Globus pallidus (tissue), 1 donor: ENCODE data around the gene CHST5.
"Not testable (repeated sequence)": the region's sequence is repeated elsewhere in the genome, so short reads cannot be mapped to it uniquely, and the experiment has no call there.

ENCODE experiments used
- DNase-seq: peaks from one replicate; pipeline ENCODE4 v3.0.0-alpha.2; 2015; ENCODE audit warnings: low spot score

CHST5 gene

GRCh38 chr16:75550211-75550662 lies 14.3 kb upstream of the CHST5 start:
- DNase-seq = peak; percentile 86

- not testable (repeated sequence) for DNase-seq
Observed at GRCh38 chr16:75548456-75548855, 12.5 kb upstream of the CHST5 start.

DNA sequence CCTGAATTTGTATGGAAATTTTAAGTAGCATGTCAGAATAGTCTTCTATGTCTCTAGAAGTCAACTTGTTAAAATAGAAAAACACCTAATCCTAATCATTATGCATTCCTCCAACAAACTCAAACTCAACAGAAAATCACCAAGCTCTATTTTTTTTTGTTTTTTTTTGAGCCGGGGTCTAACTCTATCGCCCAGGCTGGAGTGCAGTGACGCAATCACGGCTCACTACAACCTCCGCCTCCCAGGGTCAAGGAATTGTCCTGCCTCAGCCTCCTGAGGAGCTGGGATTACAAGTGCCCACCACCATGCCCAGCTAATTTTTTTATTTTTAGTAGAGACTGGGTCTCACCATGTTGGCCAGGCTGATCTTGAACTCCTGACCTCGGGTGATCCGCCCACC lies 10.4 kb upstream of the CHST5 start:
- no peak for DNase-seq

DNA sequence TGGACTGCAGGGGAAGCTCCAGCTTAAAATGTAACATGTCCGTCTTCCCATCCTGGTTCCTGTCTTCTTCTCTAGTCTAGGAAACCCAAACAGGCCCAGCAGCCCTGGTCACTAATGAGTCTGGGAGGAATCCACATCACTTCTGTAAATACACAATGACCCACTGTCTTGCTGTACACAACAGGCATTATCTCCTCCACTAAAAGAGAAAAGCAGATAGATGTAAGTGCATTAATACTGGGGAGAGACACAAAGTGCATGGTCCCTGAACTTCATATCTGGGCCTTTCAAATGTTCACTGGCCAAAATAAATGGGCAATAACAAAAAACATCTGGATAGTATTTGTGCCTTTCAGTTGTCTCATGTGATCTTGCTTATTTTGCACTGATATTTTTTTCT lies 10.0 kb upstream of the CHST5 start:
- peak; percentile 66 for DNase-seq

GRCh38 chr16:75542462-75542861 lies 6.6 kb upstream of the CHST5 start:
- DNase-seq = not testable (repeated sequence)

DNA sequence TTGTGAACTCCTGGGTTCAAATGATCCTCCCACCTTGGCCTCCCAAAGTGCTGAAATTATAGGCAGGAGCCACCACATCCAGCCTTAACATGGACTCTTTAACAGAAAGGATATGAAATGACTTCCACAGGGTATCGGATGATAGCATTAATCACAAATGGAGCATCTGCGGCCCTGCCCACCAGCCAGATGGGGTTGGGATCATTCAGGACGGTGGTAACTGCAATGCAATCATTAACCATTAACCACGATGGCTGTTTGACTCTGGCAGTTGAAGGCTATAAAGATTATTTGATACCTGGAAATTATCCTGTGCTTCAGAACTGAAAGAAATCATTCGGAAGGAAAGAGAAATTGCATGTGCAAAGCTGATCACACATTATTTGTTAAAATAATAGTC lies 5.3 kb upstream of the CHST5 start:
- no peak for DNase-seq

DNA sequence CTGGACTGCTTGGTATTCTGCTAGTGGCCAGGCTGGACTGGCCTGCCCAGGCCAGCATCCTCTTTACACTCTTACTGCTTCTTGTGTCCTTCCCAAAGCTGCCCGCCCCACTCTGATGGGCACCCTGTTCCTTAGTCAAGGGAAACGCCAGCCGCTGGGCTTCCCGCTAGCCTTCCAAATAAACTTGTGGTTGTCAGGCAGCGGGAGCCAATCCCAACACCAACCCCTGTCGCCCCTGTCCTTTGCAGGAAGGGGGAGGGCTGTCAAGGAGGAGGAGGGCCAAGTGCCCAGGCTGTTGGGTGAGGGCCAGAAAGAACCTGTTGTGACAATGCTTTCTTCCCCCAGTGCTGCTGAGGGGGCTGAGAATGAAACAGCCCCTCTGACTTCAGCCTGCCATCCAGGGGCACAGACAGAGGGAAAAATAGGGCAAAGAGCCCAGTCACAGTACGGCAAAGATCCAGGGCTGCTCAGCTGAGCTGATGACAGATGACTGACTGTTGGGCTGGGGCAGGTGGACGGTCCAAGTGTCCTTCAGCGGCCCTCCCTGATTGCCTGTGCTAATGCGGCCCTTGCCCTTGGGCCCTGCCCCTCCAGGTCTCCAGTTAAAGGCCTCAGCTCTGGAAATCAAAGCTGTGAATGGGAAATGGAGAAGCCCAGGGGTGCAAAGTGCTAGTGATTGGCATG lies 3.1 kb upstream of the CHST5 start:
- peak; percentile 50 for DNase-seq

DNA sequence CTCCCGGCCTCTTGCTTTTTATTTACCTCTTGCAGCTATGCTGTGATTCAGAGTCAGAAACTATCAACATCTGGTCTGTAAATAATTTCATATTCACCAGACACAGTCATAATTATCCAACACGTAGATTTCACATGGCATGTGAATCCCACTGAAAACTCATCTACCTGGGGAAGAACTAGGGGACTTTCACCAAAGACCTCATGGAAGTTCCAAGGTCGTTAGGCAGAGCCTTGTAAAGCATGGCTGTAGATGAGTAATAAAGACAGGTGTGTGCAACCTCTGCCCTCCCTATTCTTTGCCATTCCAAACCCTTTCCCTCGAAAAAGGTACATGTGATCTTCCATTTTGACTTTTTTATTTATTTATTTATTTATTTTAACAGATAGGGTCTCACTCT lies 1.9 kb upstream of the CHST5 start:
- no peak for DNase-seq

DNA sequence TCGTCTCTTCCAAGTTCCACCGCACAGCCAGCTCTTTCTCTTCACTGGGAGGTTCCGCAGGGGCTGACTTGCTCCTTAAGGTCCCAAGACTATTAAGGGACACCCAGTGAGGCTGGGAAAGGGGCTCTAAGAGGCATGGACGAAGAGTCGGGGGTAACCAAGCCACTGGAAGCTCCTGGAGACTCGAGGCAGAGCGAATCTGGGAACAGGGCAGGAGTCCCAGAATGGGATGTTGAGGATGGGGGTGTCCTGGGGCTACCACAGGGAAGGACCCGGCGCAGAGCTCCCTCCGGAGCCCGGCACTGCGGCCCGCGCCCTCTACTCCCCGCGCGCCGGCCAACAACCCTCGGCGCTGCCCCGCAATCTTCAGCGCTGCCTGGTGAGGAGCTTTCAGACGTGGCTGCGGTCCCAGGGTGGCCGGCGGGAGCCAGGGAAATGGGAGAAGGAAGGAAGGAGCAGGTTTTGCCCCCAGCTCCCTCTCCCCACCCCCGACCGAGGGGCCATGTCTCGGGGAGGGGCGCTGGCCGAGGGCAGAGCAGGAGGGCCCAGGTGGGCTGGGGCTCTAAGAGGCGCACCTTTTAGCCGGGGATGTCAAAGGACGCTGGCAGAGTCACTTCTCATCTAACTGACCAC lies 581 bp downstream of the CHST5 start:
- DNase-seq = no peak

- no peak for DNase-seq
Observed at GRCh38 chr16:75534560-75535205, 1.2 kb downstream of the CHST5 start.

- DNase-seq = no peak
Observed at GRCh38 chr16:75532791-75533190, 3.1 kb downstream of the CHST5 start.

DNA sequence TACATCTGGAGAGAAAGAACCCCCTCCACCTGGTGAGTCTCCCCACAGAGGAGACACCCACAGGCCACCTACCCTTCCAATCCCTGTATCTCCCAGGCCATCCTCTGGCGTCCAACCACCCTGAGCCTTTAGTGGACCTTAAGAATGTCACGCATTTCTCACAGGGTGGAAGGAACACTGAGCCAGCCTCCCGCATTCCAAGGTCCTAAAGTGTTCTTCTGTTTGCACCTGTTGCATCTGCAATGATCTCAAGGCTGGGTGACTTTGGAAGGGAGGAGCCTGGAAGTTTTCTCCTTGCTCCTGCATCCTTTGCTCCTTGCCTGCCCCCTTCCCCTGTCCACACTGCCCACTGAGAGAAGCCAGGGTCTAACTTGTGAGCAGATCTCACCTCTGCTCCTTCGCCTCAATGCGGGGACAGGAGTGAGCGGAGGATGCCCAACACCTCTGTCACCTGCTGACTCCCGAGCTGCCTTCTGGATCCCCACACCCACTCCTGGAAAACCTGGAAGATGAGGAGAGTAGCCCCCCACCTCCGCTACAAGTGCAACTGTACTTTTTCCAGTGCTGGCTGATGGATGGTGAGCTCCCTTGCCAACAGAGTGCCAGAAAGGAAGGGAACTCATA lies 3.7 kb downstream of the CHST5 start:
- DNase-seq = no peak

- no peak for DNase-seq
Observed at GRCh38 chr16:75529959-75530358, 5.9 kb downstream of the CHST5 start.

DNA sequence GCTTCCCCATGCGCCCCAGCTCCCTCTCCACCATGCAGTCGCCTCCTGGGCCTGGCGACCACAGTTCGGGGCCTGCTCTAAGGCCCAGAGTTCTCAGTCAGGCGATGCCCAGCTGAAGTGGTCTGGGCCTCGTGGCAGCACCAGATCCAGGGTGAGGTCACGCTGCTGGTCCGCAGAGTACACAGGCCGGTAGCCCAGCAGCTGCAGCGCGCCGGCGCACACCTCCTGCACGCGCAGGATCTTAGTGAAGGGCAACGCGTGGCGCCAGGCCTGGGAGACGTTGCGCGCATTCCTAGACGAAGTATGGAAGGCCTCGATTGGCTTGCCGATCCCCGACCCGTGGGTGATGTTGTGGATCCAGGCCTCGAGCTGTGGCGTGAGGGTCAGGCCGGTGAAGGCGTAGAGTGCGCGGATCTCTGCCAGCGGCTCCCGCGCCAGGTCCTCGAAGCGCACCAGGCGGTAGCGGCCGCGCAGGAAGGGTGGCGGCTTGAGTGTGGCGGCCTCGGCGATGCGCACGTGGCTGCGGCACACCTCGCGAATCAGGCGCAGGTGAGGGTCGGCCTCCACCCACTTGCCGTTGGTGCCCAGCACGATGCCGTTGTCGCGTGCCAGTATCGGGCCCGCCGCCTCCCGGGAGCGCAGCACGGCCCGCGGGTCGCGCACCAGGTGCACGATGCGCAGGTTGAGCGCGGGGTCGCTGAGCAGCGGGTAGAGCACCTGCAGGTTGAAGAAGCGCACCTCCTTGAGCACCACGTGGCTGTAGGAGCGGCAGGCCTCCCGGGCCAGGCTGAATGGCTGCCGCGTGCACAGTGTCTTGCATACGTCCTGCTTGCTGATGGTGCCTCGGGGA lies 6.6 kb downstream of the CHST5 start:
- no peak for DNase-seq

GRCh38 chr16:75527825-75528299 lies 8.0 kb downstream of the CHST5 start:
- no peak for DNase-seq

GRCh38 chr16:75526032-75526790 lies 9.7 kb downstream of the CHST5 start:
- no peak for DNase-seq

DNA sequence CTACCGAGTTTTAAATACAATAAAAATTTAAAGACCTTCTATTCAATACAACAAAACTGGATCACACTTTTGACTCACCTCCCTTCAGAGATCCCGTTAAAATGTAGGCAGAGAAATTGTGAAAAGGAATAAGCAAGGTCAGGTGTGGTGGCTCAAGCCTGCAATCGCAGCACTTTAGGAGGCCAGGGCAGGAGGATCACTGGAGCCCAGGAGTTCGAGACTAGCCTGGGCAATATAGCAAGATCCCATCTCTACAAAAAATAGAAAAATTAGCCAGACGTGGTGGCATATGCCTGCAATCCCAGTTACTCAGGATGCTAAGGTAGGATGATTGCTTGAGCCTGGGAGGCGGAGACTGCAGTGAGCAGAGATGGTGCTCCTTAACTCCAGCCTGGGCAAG lies 16.7 kb downstream of the CHST5 start:
- DNase-seq = no peak

DNA sequence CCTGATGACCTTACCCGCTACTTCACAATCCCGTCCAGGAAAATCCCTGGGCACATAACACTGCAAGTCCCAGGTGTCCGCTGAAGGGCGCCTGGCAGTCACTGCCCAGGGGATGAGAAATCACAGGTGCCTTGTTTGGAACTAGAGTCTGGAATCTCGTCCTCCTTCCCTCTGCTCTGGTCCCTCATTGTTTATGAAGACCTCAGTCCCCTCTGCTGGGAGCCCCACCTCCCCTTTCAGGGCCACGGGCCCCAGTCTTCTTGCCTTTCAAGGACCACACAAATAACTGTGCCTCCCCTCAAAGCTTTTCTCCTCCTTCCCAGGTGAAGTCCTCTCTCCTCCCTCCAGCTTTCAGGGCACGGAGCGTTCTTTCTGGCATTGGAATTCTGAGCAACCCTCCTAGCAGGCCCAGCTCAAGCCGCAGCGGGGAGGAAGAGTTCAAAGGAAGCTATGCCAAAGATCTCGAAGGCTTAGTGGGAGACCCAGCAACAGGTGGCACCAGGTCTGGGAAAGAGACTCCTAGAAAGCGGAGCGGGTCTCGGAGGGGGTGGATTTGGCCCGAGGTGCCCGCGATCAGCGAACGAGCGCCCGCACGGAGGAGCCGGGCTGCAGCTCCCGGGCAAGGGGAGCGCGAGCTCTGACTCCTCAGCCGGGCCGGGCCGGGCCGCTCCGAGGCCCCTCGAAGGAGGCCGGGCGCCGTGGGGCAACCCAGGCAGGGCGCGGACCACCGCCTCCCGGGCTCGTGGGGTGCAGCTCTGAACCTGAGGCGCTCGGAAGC lies 19.5 kb downstream of the CHST5 start:
- DNase-seq = not testable (repeated sequence)

DNA sequence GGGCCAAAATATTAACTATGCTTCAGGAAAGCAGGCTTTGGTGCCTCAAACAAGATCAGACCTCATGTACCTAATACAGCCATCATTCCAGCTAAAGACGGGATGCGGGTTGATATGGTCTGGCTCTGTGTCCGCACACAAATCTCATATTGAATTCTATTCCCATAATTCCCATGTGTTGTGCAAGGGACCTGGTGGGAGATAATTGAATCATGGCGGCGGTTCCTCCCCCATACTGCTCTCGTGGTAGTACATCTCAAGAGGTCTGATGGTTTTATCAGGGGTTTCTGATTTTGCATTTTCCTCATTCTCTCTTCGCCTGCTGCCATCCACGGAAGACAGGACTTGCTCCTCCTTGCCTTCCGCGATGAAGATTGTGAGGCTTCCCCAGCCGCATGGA lies 21.6 kb downstream of the CHST5 start:
- no peak for DNase-seq

DNA sequence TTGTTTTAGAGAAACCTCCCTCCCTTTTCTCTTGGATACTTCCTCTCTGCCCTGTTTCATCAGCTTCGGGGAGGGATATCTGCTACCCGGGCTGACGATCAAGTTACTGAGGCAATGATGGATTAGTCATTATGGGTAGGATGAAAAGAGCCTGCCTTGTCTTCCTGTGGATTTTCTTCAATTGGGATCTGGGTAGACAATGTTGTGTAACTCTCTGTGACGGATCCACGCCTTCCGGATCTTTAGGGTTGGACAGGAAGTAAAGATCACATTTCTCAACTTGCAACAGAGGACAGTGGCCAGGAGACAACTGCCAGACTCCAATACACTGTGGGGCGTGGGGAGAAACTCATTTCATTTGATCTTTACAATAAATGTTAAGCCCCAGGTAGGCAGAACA lies 29.3 kb downstream of the CHST5 start:
- no peak for DNase-seq
